Esophagus muscularis mucosa (tissue), 3 donors: ENCODE data around the gene GLB1L.

Source experiments
- CTCF ChIP-seq, 3 experiments: fragments of 200-600 bp in 2 of 3; fragments of 450-650 bp in 1 of 3; sonication (generic) in 2 of 3; IDR thresholded peaks; one replicate each; pipeline ENCODE4 v1.5.1; 2017 to 2019; ENCODE audit warnings: antibody characterized with exemption in 3 of 3, mild to moderate bottlenecking in 2 of 3, moderate library complexity in 1 of 3
- POLR2A ChIP-seq: fragments of 450-650 bp; IDR thresholded peaks from one replicate; pipeline ENCODE4 v1.6.1; 2017; ENCODE audit warnings: antibody characterized with exemption, moderate library complexity, mild to moderate bottlenecking, low read depth
- POLR2AphosphoS5 ChIP-seq, 2 donors: sonication (generic); formaldehyde crosslinking; IDR thresholded peaks; one replicate each; pipeline ENCODE4 v1.6.1; 2017; ENCODE audit warnings: antibody characterized with exemption in 2 of 2

- TF ChIP-seq POLR2AphosphoS5 (IDR thresholded peaks at IDR 0.05) (peak; percentile 95 to 96), CTCF (IDR thresholded peaks at IDR 0.05) (peak in 2 of 3 experiments; percentile 2 to 10), POLR2A (peak; percentile 85)
Measured at GRCh38 chr2:219279151-219279915, 34.1 kb upstream of the GLB1L start, which contains the start of gene DNAJB2.
